IMR-90 (cell line): ENCODE results near the gene CRIM1. TPM values are rescaled to one million over a fixed set of nuclear protein-coding genes. Genes with fewer than 3 reads are reported as not detected.

Source experiments
- ATAC-seq: fragments of 200-7000 bp; cut with Tn5 transposase; 2 replicates; pipeline ENCODE4 v1.9.1; 2020; ENCODE audit warnings: low read depth, mild to moderate bottlenecking, moderate library complexity
- BruUV-seq: library from RNA; stranded (reverse); fragments of 400-500 nt; replicated peaks from 2 replicates; lab custom pipeline; 2021; lab: Mats Ljungman, UMichigan
- CTCF ChIA-PET: fragments of 300-600 bp; formaldehyde crosslinking; extraction: SDS; loops from one replicate; lab custom pipeline; 2021; ENCODE audit warnings: antibody characterized with exemption; lab: Yijun Ruan, JAX
- POLR2A ChIA-PET: fragments of 300-600 bp; sonication (Branson Sonifier 250); formaldehyde crosslinking; loops from one replicate; lab custom pipeline; 2022; ENCODE audit warnings: antibody characterized with exemption; ENCODE audit not compliant: unreplicated experiment; lab: Charles Lee
- DNase-seq: peaks from one replicate; pipeline ENCODE4 v3.0.0; 2013
- H2AFZ ChIP-seq: replicated peaks from 2 replicates; pipeline ENCODE3; 2013; ENCODE audit warnings: low read length, mild to moderate bottlenecking; ENCODE audit not compliant: poor library complexity
- H2AK5ac ChIP-seq: 2 replicates; pipeline ENCODE4 v1.6.1; 2013; ENCODE audit warnings: low read depth, low read length, inconsistent platforms
- H2AK9ac ChIP-seq: replicated peaks from 2 replicates; pipeline ENCODE3; 2013; ENCODE audit warnings: mild to moderate bottlenecking, low read depth, low read length, moderate library complexity; ENCODE audit not compliant: poor library complexity
- H2BK120ac ChIP-seq: 2 replicates; pipeline ENCODE4 v1.6.1; 2013; ENCODE audit warnings: low read depth, low read length, inconsistent platforms
- H2BK15ac ChIP-seq: 3 replicates; pipeline ENCODE4 v1.6.1; 2013; ENCODE audit warnings: low read depth, low read length, inconsistent platforms
- H2BK20ac ChIP-seq: 2 replicates; pipeline ENCODE4 v1.6.1; 2013; ENCODE audit warnings: low read depth, mild to moderate bottlenecking, inconsistent platforms, low read length, moderate library complexity
- H2BK5ac ChIP-seq: 2 replicates; pipeline ENCODE4 v1.6.1; 2013; ENCODE audit warnings: mild to moderate bottlenecking, low read depth, low read length, inconsistent platforms; ENCODE audit not compliant: poor library complexity, severe bottlenecking
- H3K14ac ChIP-seq: replicated peaks from 2 replicates; pipeline ENCODE4 v1.6.1; 2013; ENCODE audit warnings: low read depth, low read length, inconsistent platforms
- H3K18ac ChIP-seq: 2 replicates; pipeline ENCODE4 v1.6.1; 2013; ENCODE audit warnings: low read depth, low read length, control low read depth
- H3K23ac ChIP-seq: 2 replicates; pipeline ENCODE4 v1.6.1; 2013; ENCODE audit warnings: low read depth, low read length, inconsistent platforms
- H3K27ac ChIP-seq: 2 replicates; pipeline ENCODE4 v1.5.1; 2013; ENCODE audit warnings: mild to moderate bottlenecking, control low read depth, low read length; ENCODE audit not compliant: insufficient read depth
- H3K27me3 ChIP-seq: 2 replicates; pipeline ENCODE4 v1.6.1; 2013; ENCODE audit warnings: low read length; ENCODE audit not compliant: control insufficient read depth, insufficient read depth
- H3K36me3 ChIP-seq: 2 replicates; pipeline ENCODE4 v1.6.1; 2013; ENCODE audit warnings: low read length, mixed read lengths; ENCODE audit not compliant: control insufficient read depth, insufficient read depth
- H3K4ac ChIP-seq: 2 replicates; pipeline ENCODE4 v1.6.1; 2013; ENCODE audit warnings: low read depth, low read length, inconsistent platforms
- H3K4me1 ChIP-seq: 2 replicates; pipeline ENCODE4 v1.6.1; 2013; ENCODE audit warnings: low read length, mixed read lengths; ENCODE audit not compliant: control insufficient read depth, insufficient read depth
- H3K4me2 ChIP-seq: 2 replicates; pipeline ENCODE4 v1.6.1; 2013; ENCODE audit warnings: low read depth, mild to moderate bottlenecking, control low read depth, low read length, moderate library complexity
- H3K4me3 ChIP-seq: 2 replicates; pipeline ENCODE4 v1.5.1; 2013; ENCODE audit warnings: low read depth, mild to moderate bottlenecking, control low read depth, low read length, moderate library complexity; ENCODE audit not compliant: insufficient read depth
- H3K56ac ChIP-seq: 2 replicates; pipeline ENCODE4 v1.6.1; 2013; ENCODE audit warnings: low read length, inconsistent platforms; ENCODE audit not compliant: insufficient read depth; ENCODE audit errors: extremely low read depth
- H3K79me1 ChIP-seq, 2 experiments: 2 replicates each; pipeline ENCODE4 v1.6.1; 2013; ENCODE audit warnings: low read length in 2 of 2, inconsistent platforms in 1 of 2, low read depth in 1 of 2
- H3K9ac ChIP-seq: 2 replicates; pipeline ENCODE4 v1.6.1; 2013; ENCODE audit warnings: low read depth, low read length, control low read depth
- H3K9me1 ChIP-seq: 2 replicates; pipeline ENCODE4 v1.6.1; 2013; ENCODE audit warnings: low read length, inconsistent platforms; ENCODE audit not compliant: insufficient read depth
- H3K9me3 ChIP-seq: 2 replicates; pipeline ENCODE4 v1.6.1; 2013; ENCODE audit warnings: low read length; ENCODE audit not compliant: control insufficient read depth, insufficient read depth
- H4K20me1 ChIP-seq: 2 replicates; pipeline ENCODE4 v1.6.1; 2013; ENCODE audit warnings: low read length, inconsistent platforms; ENCODE audit not compliant: insufficient read depth
- H4K5ac ChIP-seq: 2 replicates; pipeline ENCODE4 v1.6.1; 2013; ENCODE audit warnings: mild to moderate bottlenecking, low read depth, low read length, control low read depth
- H4K8ac ChIP-seq, 2 experiments: 2 replicates each; pipeline ENCODE4 v1.6.1; 2013; ENCODE audit warnings: low read depth in 2 of 2, low read length in 2 of 2, control low read depth in 1 of 2, inconsistent platforms in 1 of 2
- H4K91ac ChIP-seq: 2 replicates; pipeline ENCODE4 v1.6.1; 2013; ENCODE audit warnings: low read depth, low read length, inconsistent platforms; ENCODE audit not compliant: insufficient read depth
- CEBPB ChIP-seq: IDR thresholded peaks from 2 replicates; pipeline ENCODE4 v1.6.1; 2012; ENCODE audit warnings: low read depth, low read length, improper control_type of control experiment
- MAFK ChIP-seq: IDR thresholded peaks from 2 replicates; pipeline ENCODE4 v1.6.1; 2012; ENCODE audit warnings: low read depth, low read length, improper control_type of control experiment
- NFE2L2 ChIP-seq: fragments of 150-350 bp; IDR thresholded peaks from 2 replicates; pipeline ENCODE4 v1.6.1; 2016; ENCODE audit warnings: low read depth, mild to moderate bottlenecking, low read length
- SMC3 ChIP-seq: fragments of 150-350 bp; IDR thresholded peaks from 2 replicates; pipeline ENCODE4 v1.6.1; 2016; ENCODE audit warnings: low read depth, mild to moderate bottlenecking, antibody characterized with exemption, low read length, moderate library complexity
- WGBS, 2 experiments: methylation state at CpG; one replicate each; pipeline versions ENCODE4 v1.1.5 to v1.1.7; 2013; ENCODE audit warnings: missing lambda C conversion rate in 2 of 2; ENCODE audit not compliant: insufficient read length in 1 of 2; ENCODE audit errors: extremely low coverage in 2 of 2; 5-methylcytosine and 5-hydroxymethylcytosine counted together
- dilution Hi-C: fragments of 300-500 bp; cut with HindIII; formaldehyde crosslinking; loops from one replicate; pipeline ENCODE4 v1.14.3; 2018; ENCODE audit warnings: low sequenced_read_pairs; ENCODE audit not compliant: unreplicated experiment
- in situ Hi-C: fragments of 300-500 bp; cut with MboI; formaldehyde crosslinking; loops from 3 replicates; pipeline ENCODE4 v1.14.3; 2019; ENCODE audit warnings: low sequenced_read_pairs, inconsistent platforms, mixed read lengths
- intact Hi-C: fragments of 100-400 bp; cut with micrococcal nuclease; formaldehyde crosslinking; loops from 2 replicates; pipeline ENCODE4 v1.10.0; 2022
- polyA plus RNA-seq, 3 experiments: library from polyadenylated mRNA; depleted of rRNA; stranded (reverse); fragments of >200 nt; gene quantifications; 2 replicates each; pipeline ENCODE4 v1.2.3, GENCODE V29; 2012; ENCODE audit warnings: low replicate concordance in 1 of 3
- total RNA-seq: library from RNA; depleted of rRNA; stranded (reverse); fragments of >200 nt; gene quantifications from 2 replicates; pipeline ENCODE4 v1.2.3, GENCODE V29; 2012

The CRIM1 gene
- total and polyA plus RNA-seq, 2 of the 4 experiments (the other 2 are of a cell fraction) = 285 to 490 TPM

DNA sequence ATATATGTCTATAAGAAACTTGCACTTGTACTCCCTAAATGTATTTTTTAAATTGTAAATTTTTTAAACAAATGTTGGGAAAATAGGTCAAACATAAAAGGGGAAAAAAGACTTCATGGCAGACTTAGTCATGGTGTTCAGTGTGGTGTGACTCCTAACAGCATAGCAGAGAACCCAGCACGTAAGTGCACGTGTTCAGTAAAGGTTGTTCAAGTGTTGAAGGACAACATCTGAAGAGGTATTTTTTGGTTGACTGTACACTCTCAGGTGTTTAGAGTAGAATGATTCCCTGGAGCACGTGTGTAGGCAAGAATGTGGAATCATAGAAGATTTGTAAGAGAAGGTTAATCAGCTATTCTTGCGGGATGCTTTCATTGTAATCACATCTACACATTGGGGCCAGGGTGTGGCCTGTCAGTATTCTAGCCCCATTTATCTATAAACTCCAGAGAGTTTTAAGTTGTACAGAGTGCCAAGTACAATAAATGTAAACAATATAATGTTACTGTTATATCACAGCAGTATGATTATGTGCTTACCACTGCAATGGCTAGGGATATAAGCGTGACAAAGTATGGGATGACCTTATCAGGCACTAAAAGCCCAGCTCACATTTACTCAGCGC, 106.8 kb downstream of the CRIM1 start:
- H4K91ac ChIP-seq = peak overlapping the region; percentile 72
- no peak overlapping the region for H3K4me2 ChIP-seq
- peak overlapping the region; percentile 94 for H2AK5ac ChIP-seq
- no peak overlapping the region for H3K4me3 ChIP-seq
- ATAC-seq = no peak
- no TSS peak for BruUV-seq
- H3K4ac ChIP-seq = peak overlapping the region; percentile 73
- POLR2A ChIA-PET = no interaction called here
- H3K36me3 ChIP-seq = peaks cover 39% of the 10 kb centered on the region
- in situ Hi-C loops (no loop called here), intact Hi-C loops (no loop called here), dilution Hi-C loops (no loop called here)
- H2BK15ac ChIP-seq = peak overlapping the region; percentile 86; the same call in 2 of the 3 replicates
- TF ChIP-seq MAFK (no peak), CEBPB (no peak), NFE2L2 (no peak), SMC3 (no peak)
- no peaks in the 10 kb centered on the region for H3K9me3 ChIP-seq
- peak overlapping the region; percentile 39 to 78 for H4K8ac ChIP-seq
- CTCF ChIA-PET = interaction anchor here (0.6 to 0.8 kb wide), 3 partner anchors 44 to 150 kb away, joined by 3 read pairs; no protein-coding TSS in a partner anchor
- H3K9me1 ChIP-seq = peaks cover 22% of the 10 kb centered on the region
- peak overlapping the region; percentile 81 for H3K14ac ChIP-seq
- no peak overlapping the region for H3K56ac ChIP-seq
- H3K79me1 ChIP-seq = peaks cover 47 to 80% of the 10 kb centered on the region in 2 experiments
- H3K27me3 ChIP-seq = no peaks in the 10 kb centered on the region
- H4K20me1 ChIP-seq = peaks cover 11% of the 10 kb centered on the region; the same call in 1 of the 2 replicates
- peak overlapping the region; percentile 45; the same call in 1 of the 2 replicates for H4K5ac ChIP-seq
- H2BK5ac ChIP-seq = peak overlapping the region; percentile 94
- peak overlapping the region; percentile 67 for H3K18ac ChIP-seq
- WGBS, 2 experiments = 100% methylated on average over 2 of the region's 6 CpGs; no CpG with 5 or more reads in 1 of the 2 experiments
- 0 out of 2 replicates have a peak overlapping the region, but pooled peaks have one; percentile 25 for H3K27ac ChIP-seq
- H3K23ac ChIP-seq = peak overlapping the region; percentile 61; the same call in 1 of the 2 replicates
- H3K9ac ChIP-seq = no peak overlapping the region; the same call in 1 of the 2 replicates
- peak overlapping the region; percentile 91; the same call in 1 of the 2 replicates for H2BK20ac ChIP-seq
- no peak overlapping the region for H2AFZ ChIP-seq
- peaks cover 26% of the 10 kb centered on the region for H3K4me1 ChIP-seq
- H2AK9ac ChIP-seq = no peak overlapping the region
- DNase-seq = no peak
- peak overlapping the region; percentile 88 for H2BK120ac ChIP-seq
